Nephron (organoid): ENCODE data around the gene CLC.
"Not testable (repeated sequence)": the region's sequence is repeated elsewhere in the genome, so short reads cannot be mapped to it uniquely, and the experiment has no call there.

Experiments
- H3K27ac Mint-ChIP-seq, 3 experiments: 2 replicates each; pipeline ENCODE4 v1.8.0; 2020; ENCODE audit warnings: mixed read lengths in 3 of 3, mild to moderate bottlenecking in 2 of 3, moderate library complexity in 1 of 3
- H3K27me3 Mint-ChIP-seq: 2 replicates; pipeline ENCODE4 v1.8.0; 2021; ENCODE audit warnings: low read depth, mild to moderate bottlenecking, moderate library complexity, mixed read lengths
- H3K36me3 Mint-ChIP-seq: 2 replicates; pipeline ENCODE4 v1.8.0; 2020; ENCODE audit warnings: low read depth, mixed read lengths
- H3K4me1 Mint-ChIP-seq: 2 replicates; pipeline ENCODE4 v1.8.0; 2020; ENCODE audit warnings: mixed read lengths
- H3K4me3 Mint-ChIP-seq, 3 experiments: 2 replicates each; pipeline ENCODE4 v1.8.0; 2020; ENCODE audit warnings: mild to moderate bottlenecking in 3 of 3, mixed read lengths in 3 of 3, moderate library complexity in 2 of 3
- H3K9me3 Mint-ChIP-seq: 2 replicates; pipeline ENCODE4 v1.8.0; 2020; ENCODE audit warnings: mixed read lengths
- TF ChIP-seq, protein P1 (sequence below), 3 experiments: fragments of 200-600 bp; sonication (generic); IDR thresholded peaks; one replicate each; pipeline ENCODE4 v1.5.0; 2021; ENCODE audit warnings: antibody characterized with exemption in 3 of 3; ENCODE audit not compliant: unreplicated experiment in 3 of 3

The CLC gene

DNA sequence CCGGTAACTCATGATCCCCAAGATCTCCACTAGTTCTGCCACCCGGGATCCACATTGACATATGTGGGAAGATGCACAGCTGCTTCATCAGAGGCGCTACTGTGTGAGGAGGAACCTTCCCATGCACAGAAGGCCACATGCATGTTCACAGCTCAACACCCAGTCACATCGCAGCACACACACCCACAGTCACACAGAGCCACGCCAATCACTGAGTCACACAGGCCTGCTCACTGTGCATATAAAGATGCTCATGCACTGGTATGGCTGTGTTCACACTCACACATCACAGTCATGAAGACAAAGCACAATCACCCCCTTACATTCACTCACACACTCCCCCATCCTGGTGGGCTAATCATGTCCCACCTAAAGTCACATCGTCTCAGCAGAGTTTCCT, 9.8 kb downstream of the CLC start:
- Mint-ChIP-seq H3K4me3 (no peak overlapping the region), H3K36me3 (no peaks in the 10 kb centered on the region), H3K27ac (no peak overlapping the region), H3K27me3 (peaks cover 20% of the 10 kb centered on the region), H3K4me1 (no peaks in the 10 kb centered on the region), H3K9me3 (no peaks in the 10 kb centered on the region)
- TF ChIP-seq, protein P1, sequence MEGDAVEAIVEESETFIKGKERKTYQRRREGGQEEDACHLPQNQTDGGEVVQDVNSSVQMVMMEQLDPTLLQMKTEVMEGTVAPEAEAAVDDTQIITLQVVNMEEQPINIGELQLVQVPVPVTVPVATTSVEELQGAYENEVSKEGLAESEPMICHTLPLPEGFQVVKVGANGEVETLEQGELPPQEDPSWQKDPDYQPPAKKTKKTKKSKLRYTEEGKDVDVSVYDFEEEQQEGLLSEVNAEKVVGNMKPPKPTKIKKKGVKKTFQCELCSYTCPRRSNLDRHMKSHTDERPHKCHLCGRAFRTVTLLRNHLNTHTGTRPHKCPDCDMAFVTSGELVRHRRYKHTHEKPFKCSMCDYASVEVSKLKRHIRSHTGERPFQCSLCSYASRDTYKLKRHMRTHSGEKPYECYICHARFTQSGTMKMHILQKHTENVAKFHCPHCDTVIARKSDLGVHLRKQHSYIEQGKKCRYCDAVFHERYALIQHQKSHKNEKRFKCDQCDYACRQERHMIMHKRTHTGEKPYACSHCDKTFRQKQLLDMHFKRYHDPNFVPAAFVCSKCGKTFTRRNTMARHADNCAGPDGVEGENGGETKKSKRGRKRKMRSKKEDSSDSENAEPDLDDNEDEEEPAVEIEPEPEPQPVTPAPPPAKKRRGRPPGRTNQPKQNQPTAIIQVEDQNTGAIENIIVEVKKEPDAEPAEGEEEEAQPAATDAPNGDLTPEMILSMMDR (IDR thresholded peaks at IDR 0.05; ENCODE audit: unreplicated experiment in 3 of 3), result no peak

DNA sequence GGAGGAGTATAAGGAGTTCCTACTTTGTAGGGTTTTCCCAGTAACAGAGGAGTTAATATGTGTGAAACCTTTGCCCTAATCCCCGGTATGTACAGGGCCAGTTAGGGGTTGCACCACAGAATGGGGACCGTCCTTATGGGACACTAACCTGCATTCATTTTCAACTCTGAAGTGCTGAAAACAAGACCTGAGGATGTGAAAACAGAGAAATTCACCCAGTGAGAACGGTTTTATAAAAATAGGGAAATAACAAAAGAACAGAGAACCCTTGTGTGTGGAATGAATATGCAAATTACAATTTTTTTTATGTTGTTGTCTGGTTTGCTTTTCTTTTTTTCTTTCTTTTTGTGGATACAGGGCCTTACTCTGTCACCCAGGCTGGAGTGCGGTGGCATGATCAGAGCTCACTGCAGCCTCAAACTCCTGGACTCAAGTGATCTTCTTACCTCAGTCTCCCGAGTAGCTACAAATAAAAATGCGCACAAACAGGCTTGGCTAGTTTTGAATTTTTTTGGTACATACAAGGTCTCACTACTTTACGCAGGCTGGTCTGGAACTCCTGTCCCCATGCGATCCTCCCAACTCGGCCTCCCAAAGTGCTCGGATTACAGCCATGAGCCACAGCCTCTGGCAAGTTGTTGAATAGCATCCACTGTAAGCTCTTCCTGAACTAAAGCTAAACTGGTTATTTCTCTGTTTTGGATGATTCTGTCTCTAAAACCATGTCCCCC, 10.6 kb downstream of the CLC start:
- Mint-ChIP-seq H3K4me1 (no peaks in the 10 kb centered on the region), H3K27me3 (peaks cover 20% of the 10 kb centered on the region), H3K27ac (no peak overlapping the region), H3K4me3 (no peak overlapping the region), H3K36me3 (no peaks in the 10 kb centered on the region), H3K9me3 (no peaks in the 10 kb centered on the region)
- TF ChIP-seq, protein P1 (IDR thresholded peaks at IDR 0.05; ENCODE audit: unreplicated experiment in 3 of 3), result no peak

DNA sequence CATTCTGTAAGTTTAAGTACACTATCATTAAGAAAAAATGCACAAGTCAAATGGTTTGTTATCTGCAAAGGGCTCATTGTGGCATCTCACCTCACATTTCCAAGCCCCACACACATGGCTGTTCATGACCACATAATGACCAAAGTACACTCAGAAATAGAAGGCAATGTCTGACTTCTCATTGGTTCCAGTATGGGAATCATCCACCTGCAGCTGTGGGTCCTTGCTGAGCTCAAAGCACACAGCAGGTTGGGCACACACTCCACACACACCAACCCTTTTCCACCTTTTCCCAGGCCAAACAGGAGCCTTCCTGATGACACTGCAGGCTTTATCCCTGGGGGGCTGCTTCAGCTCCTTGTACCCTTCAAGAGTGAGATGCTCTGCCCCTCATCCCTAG, 11.8 kb downstream of the CLC start:
- TF ChIP-seq, protein P1 (IDR thresholded peaks at IDR 0.05; ENCODE audit: unreplicated experiment in 3 of 3), result no peak
- Mint-ChIP-seq H3K27ac (no peak overlapping the region), H3K36me3 (no peaks in the 10 kb centered on the region), H3K4me3 (no peak overlapping the region), H3K4me1 (no peaks in the 10 kb centered on the region), H3K27me3 (peaks cover 25% of the 10 kb centered on the region), H3K9me3 (no peaks in the 10 kb centered on the region)

DNA sequence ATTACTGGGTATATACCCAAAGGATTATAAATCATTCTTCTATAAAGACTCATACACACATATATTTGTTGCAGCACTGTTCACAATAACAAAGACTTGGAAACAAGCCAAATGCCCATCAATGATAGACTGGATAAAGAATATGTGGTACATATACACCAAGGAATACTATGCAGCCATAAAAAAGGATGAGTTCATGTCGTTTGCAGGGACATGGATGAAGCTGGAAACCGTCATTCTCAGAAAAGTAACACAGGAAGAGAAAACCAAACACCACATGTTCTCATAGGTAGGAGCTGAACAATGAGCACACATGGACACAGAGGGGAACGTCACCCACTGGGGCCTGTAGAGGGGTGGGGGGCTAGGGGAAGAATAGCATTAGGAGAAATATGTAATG, 17.7 kb downstream of the CLC start:
- H3K27me3 Mint-ChIP-seq, result peaks cover 25% of the 10 kb centered on the region
- H3K9me3 Mint-ChIP-seq, H3K36me3 Mint-ChIP-seq, H3K4me1 Mint-ChIP-seq, H3K27ac Mint-ChIP-seq, H3K4me3 Mint-ChIP-seq: not testable (repeated sequence)

DNA sequence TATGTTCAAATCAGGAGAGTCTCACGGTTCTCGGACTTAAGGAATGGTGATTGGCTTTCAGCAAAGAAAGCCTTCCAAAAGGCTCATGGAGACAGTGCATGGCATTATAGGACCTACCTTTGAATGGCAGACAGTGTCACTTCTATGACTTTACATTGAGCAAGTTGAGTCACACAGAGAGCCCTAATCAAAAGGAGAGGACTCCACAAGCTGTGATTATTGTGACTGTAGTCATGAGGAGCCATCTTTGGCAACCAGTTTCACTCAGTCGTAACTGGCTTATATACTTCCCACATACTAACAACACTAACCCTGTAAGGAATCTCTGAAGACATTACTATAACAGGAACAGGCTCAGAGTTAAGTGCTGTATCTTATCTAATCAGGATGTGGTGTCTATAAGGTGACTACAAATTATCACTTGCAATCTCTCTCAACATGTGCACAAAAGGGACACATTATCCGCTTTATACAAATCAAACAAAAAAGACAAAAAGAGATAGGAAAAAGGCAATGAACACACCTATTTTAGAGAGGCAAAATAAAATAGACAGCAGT, 27.4 kb downstream of the CLC start:
- Mint-ChIP-seq H3K4me1 (no peaks in the 10 kb centered on the region), H3K4me3 (no peak overlapping the region), H3K36me3 (no peaks in the 10 kb centered on the region), H3K27ac (no peak overlapping the region), H3K27me3 (peaks cover 9% of the 10 kb centered on the region), H3K9me3 (no peaks in the 10 kb centered on the region)
- TF ChIP-seq, protein P1 (IDR thresholded peaks at IDR 0.05; ENCODE audit: unreplicated experiment in 3 of 3), result no peak

DNA sequence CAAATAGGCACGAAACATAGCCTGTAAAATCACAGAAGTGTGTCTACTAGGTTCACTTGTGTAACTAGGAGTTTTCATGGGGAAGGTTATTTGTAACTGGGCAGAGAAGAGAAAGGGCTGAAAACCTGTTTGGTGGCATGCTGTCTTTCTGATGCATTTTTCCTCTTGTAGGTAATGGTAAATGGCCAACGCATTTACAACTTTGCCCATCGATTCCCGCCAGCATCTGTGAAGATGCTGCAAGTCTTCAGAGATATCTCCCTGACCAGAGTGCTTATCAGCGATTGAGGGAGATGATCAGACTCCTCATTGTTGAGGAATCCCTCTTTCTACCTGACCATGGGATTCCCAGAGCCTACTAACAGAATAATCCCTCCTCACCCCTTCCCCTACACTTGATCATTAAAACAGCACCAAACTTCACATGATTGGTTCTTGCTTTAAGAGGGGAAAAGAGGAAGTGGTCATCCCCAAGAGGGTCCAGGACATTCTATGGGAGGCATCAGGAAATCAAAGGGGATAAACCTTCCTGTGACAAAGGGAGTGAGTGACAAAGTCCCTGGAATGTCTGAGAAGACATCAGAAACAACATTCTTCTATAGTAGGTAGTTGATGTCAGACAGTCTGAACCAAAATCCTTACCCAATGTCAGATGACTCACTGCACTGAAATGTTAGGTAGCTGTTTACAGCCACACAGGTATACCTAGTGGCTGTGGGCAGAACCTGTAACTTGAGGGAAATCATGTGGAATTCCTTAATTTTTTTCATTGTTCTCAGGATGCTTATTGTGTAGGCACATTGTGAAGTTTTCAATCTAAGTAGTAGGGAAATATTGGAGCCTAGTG, 28.6 kb downstream of the CLC start:
- Mint-ChIP-seq H3K9me3 (no peaks in the 10 kb centered on the region), H3K4me1 (no peaks in the 10 kb centered on the region), H3K4me3 (no peak overlapping the region), H3K36me3 (no peaks in the 10 kb centered on the region), H3K27ac (no peak overlapping the region), H3K27me3 (peaks cover 6% of the 10 kb centered on the region)
- TF ChIP-seq, protein P1 (IDR thresholded peaks at IDR 0.05; ENCODE audit: unreplicated experiment in 3 of 3), result no peak
